WERI-Rb-1 (cell line): ENCODE data around the gene IZUMO1.
"Not testable (repeated sequence)": the region's sequence is repeated elsewhere in the genome, so short reads cannot be mapped to it uniquely, and the experiment has no call there.

Experiments used
- DNase-seq: peaks from one replicate; pipeline ENCODE4 v3.0.0-alpha.2; 2020
- H3K27ac ChIP-seq: fragments of 250-450 bp; sonication (Bioruptor Pico); 2 replicates; pipeline ENCODE4 v1.5.1; 2020; ENCODE audit warnings: mild to moderate bottlenecking, moderate library complexity
- H3K27me3 ChIP-seq: fragments of 250-450 bp; sonication (Bioruptor Pico); 2 replicates; pipeline ENCODE4 v1.5.1; 2021; ENCODE audit warnings: mild to moderate bottlenecking, low read depth, moderate library complexity; ENCODE audit not compliant: insufficient read depth, severe bottlenecking
- H3K36me3 ChIP-seq: fragments of 250-450 bp; sonication (Bioruptor Pico); 2 replicates; pipeline ENCODE4 v1.5.1; 2020; ENCODE audit warnings: mild to moderate bottlenecking, moderate library complexity
- H3K4me3 ChIP-seq: 2 replicates; pipeline ENCODE4 v1.5.1; 2011; ENCODE audit warnings: low read depth, mild to moderate bottlenecking, control low read depth, low read length
- H3K9me3 ChIP-seq: fragments of 250-450 bp; sonication (Bioruptor Pico); 2 replicates; pipeline ENCODE4 v1.5.1; 2021; ENCODE audit warnings: mild to moderate bottlenecking, moderate library complexity; ENCODE audit not compliant: severe bottlenecking
- TF ChIP-seq, protein P1 (sequence below): IDR thresholded peaks from 2 replicates; pipeline ENCODE4 v1.5.1; 2011; ENCODE audit warnings: low read depth, mild to moderate bottlenecking, control low read depth, inconsistent platforms, low read length

Gene IZUMO1

DNA sequence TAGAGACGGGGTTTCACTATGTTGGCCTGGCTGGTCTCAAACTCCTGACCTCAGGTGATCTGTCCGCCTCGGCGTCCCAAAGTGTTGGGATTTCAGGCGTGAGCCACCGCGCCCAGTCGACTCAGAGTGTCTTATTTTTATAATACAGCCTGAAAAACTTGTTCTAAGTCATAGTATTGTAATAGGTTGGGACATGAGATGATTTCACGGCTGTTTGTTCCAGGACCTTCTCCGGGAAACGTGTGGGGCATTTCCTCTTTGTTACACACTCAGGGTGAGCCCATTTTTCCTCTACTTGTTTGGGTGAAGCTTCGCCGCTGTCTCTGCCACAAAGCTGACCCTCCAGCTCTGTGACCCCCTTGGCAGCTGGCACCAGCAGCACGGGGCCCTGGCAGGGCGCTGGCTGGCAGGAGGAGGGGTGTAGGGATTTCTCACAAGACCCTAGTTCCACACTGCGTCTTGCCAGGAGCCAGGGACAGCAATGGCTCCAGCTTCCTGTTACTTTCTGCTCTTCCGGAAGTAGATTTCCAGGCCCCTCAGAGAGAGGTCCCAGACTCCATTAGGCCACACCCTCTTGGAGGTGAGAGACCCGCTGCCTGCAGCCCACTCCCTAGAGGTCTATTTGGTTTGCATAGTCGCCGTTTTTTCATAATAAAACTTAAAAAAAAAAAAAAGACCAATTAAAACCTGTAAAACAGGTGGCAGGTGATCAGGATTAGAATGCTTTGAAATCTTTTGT lies 24.2 kb upstream of the IZUMO1 start:
- no peaks in the 10 kb centered on the region for H3K9me3 ChIP-seq
- TF ChIP-seq, protein P1, sequence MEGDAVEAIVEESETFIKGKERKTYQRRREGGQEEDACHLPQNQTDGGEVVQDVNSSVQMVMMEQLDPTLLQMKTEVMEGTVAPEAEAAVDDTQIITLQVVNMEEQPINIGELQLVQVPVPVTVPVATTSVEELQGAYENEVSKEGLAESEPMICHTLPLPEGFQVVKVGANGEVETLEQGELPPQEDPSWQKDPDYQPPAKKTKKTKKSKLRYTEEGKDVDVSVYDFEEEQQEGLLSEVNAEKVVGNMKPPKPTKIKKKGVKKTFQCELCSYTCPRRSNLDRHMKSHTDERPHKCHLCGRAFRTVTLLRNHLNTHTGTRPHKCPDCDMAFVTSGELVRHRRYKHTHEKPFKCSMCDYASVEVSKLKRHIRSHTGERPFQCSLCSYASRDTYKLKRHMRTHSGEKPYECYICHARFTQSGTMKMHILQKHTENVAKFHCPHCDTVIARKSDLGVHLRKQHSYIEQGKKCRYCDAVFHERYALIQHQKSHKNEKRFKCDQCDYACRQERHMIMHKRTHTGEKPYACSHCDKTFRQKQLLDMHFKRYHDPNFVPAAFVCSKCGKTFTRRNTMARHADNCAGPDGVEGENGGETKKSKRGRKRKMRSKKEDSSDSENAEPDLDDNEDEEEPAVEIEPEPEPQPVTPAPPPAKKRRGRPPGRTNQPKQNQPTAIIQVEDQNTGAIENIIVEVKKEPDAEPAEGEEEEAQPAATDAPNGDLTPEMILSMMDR: no peak
- no peaks in the 10 kb centered on the region for H3K36me3 ChIP-seq
- DNase-seq: no peak
- H3K27ac ChIP-seq: no peak overlapping the region
- H3K27me3 ChIP-seq: no peaks in the 10 kb centered on the region
- no peak overlapping the region for H3K4me3 ChIP-seq

DNA sequence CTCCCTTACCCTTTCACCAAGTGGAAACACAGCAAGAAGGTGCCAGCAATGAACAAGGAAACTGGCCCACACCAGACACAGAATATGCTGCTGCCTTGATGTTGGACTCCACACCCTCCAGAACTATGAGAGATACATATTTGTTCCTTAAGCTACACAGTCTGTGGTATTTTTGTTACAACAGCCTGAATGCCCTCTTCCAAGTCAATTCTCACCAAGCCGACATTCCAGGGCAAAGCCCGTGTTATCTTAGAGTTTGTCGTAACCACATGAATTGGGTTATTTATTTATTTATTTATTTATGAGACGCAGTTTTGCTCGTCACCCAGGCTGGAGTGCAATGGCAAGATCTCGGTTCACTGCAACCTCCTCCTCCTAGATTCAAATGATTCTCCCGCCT lies 23.6 kb upstream of the IZUMO1 start:
- H3K9me3 ChIP-seq: no peaks in the 10 kb centered on the region
- H3K4me3 ChIP-seq: no peak overlapping the region
- no peak overlapping the region for H3K27ac ChIP-seq
- TF ChIP-seq, protein P1: no peak
- H3K27me3 ChIP-seq: no peaks in the 10 kb centered on the region
- no peaks in the 10 kb centered on the region for H3K36me3 ChIP-seq
- DNase-seq: no peak

DNA sequence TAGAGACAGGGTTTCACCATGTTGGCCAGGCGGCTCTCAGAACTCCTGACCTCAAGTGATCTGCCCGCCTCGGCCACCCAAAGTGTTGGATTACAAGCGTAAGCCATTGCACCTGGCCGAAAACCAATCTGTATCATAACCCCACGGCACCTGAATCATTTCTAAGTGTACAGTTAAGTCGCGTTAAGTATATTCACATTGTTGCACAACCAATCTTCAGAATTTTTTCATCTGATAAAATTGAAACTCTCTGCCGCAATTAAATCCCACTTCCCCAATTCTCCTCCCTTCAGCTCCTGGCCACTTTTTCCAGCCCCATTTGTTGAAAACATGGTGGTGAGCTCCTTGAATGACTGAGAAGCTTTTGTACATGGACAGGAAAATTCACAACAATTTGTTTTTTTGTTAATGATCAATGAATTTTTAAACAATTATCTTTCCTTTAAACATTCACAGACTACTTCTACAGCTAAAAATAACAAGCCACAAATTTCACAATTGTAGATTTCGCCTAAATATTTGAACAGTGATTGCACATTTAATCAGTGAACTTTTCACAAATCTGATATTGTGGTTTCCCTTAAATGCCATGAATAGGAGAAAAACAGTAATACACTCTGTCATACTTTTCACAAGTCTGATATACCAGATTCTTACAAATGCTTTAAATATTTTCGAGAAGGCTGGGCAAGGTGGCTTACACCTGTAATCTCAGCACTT lies 22.4 kb upstream of the IZUMO1 start:
- no peak for DNase-seq
- Histone ChIP-seq H3K9me3 (no peaks in the 10 kb centered on the region), H3K27me3 (no peaks in the 10 kb centered on the region), H3K4me3 (no peak overlapping the region), H3K27ac (no peak overlapping the region), H3K36me3 (no peaks in the 10 kb centered on the region)
- TF ChIP-seq, protein P1: no peak

DNA sequence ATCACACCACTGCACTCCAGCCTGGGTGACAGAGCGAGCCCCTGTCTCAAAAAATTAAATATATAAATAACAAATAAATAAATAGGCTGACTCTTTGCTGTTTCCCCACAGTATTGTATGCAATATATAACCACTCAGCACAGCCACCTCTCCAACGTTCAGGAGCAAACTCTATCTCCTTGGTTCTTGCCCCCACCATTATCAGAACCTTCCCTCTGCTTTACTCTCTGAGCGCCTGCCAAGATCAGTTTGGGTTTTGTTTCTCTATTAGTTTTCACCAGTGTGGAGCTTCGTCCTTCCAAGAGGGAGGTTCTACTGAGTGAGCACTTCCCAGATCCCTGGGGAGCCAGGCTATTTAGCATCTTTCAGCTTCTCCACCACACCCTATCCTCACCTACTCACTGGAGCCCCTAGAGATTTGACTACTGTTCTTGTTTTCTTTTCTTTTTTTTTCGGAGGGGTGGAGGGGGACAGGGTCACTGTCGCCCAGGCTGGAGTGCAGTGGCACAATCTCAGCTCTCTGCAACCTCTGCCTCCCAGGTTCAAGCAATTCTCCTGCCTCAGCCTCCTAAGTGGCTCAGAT lies 21.6 kb upstream of the IZUMO1 start:
- not testable (repeated sequence) for H3K27me3 ChIP-seq, H3K9me3 ChIP-seq, H3K4me3 ChIP-seq, H3K27ac ChIP-seq, H3K36me3 ChIP-seq, DNase-seq

DNA sequence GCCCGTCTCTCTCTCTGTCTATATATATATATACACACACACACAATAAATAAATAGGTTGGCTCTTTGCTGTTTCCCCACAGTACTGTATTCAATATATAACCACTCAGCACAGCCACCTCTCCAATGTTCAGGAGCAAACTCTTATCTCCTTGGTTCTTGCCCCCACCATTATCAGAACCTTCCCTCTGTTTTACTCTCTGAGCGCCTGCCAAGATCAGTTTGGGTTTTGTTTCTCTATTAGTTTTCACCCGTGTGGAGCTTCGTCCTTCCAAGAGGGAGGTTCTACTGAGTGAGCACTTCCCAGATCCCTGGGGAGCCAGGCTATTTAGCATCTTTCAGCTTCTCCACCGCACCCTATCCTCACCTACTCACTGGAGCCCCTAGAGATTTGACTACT lies 19.1 kb upstream of the IZUMO1 start:
- not testable (repeated sequence) for H3K4me3 ChIP-seq, H3K27ac ChIP-seq, DNase-seq, H3K9me3 ChIP-seq, H3K36me3 ChIP-seq, H3K27me3 ChIP-seq

DNA sequence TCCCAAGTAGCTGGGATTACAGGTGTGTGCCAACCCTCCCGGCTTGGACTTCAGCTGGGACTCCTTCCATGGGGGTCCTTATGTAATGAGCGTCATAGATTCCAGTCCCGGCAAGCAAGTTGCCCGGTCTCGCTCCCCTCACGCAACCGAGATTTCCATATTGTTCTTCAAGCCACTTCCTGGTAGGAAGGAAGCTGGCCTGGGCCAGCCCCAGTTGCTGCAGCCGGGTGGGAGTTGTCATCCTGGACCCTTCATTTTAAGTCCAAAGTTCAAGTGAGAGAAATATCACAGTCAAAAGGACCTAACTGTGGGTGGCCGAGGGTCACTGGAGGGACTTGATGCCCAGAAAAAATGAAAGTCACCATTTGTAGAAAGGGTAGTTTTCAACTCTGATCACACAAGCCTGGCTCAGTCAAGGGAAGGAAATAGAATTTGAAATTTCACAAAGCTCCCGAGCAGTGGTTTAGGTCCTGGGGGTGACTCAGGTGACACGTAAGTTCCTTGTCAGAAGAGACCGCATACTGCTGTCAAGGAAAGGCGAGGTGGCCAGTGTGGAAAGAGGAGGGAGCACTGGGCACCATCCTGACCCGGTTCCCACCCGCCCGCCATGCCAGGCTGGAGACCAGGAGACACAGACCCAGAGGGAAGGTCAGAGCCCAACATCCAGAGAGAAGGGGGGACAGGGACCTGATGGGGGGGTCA lies 13.9 kb upstream of the IZUMO1 start:
- Histone ChIP-seq H3K27me3 (no peaks in the 10 kb centered on the region), H3K4me3 (no peak overlapping the region), H3K9me3 (no peaks in the 10 kb centered on the region), H3K36me3 (no peaks in the 10 kb centered on the region), H3K27ac (no peak overlapping the region)
- DNase-seq: no peak
- TF ChIP-seq, protein P1: no peak
